H1 (cell line): ENCODE measurements around the gene C1QTNF1. TPM values are rescaled to one million over a fixed set of nuclear protein-coding genes. Genes with fewer than 3 reads are reported as not detected.

Experiments
- KDM1A ChIP-seq: fragments of 200-600, 300-600 bp; sonication (generic); IDR thresholded peaks from 2 replicates; pipeline ENCODE4 v1.7.1; 2016; ENCODE audit warnings: mild to moderate bottlenecking, low read length, borderline replicate concordance
- POLR2AphosphoS5 ChIP-seq: IDR thresholded peaks from 2 replicates; pipeline ENCODE4 v1.6.1; 2011; ENCODE audit warnings: low read depth, low read length
- POU5F1 ChIP-seq: IDR thresholded peaks from 2 replicates; pipeline ENCODE4 v1.6.1; 2011; ENCODE audit warnings: low read depth, mild to moderate bottlenecking, low read length, moderate library complexity
- RNF2 ChIP-seq: fragments of 200-900, 300-1000 bp; sonication (generic); IDR thresholded peaks from 2 replicates; pipeline ENCODE4 v1.7.1; 2016; ENCODE audit warnings: borderline replicate concordance, low read depth, mild to moderate bottlenecking, antibody characterized with exemption, low read length; ENCODE audit not compliant: poor library complexity, severe bottlenecking; ENCODE audit errors: missing control alignments
- SIN3A ChIP-seq, 2 experiments: IDR thresholded peaks in 1 of 2; conservative IDR thresholded peaks in 1 of 2; 2 replicates each; pipeline ENCODE4 v1.6.1; 2011 to 2012; ENCODE audit warnings: low read length in 2 of 2, improper control_type of control experiment in 1 of 2, low read depth in 1 of 2, mild to moderate bottlenecking in 1 of 2
- SIRT6 ChIP-seq: IDR thresholded peaks from one replicate; pipeline ENCODE4 v1.7.1; 2012; ENCODE audit warnings: low read length, inconsistent platforms
- SP1 ChIP-seq: IDR thresholded peaks from 2 replicates; pipeline ENCODE4 v1.6.1; 2011; ENCODE audit warnings: low read depth, low read length
- polyA plus RNA-seq, 7 experiments: library from polyadenylated mRNA; depleted of rRNA in 3 of 7; stranded (reverse) in 5 of 7; unstranded in 2 of 7; fragments of >200 nt in 5 of 7; fragments of 200-250 nt in 2 of 7; gene quantifications; 1 replicate in 5 of 7; 2 replicates in 1 of 7; 4 replicates in 1 of 7; pipeline versions ENCODE4 v1.2.1 to v1.2.3, GENCODE V29; 2011 to 2013; ENCODE audit warnings: missing spikeins in 2 of 7, mixed read lengths in 2 of 7
- total RNA-seq: library from RNA; stranded (reverse); fragmentation: NEBNext Ultra II Directional; extraction: Animal tissue kit (Norgen Biotek cat#: 25700); gene quantifications from 2 replicates; pipeline ENCODE4 v1.2.1, GENCODE V29; 2021

C1QTNF1 gene
- total and polyA plus RNA-seq, 2 of the 8 experiments (the other 6 are each of a cell fraction or from before 2014, with no cell fraction given): 1.5 to 2.5 TPM

- TF ChIP-seq SIN3A (conservative IDR thresholded peaks at IDR 0.05 in 1 of 2, IDR thresholded peaks at IDR 0.05 in 1 of 2; ENCODE audit: low read depth in 1 of 2, low read length in 2 of 2) (no peak), SP1 (no peak), KDM1A (no peak), RNF2 (no peak), POU5F1 (no peak), SIRT6 (no peak), POLR2AphosphoS5 (no peak)
- TF ChIP-seq, all 59 proteins: peak for 0
Measured at GRCh38 chr17:79048826-79049755, 25.1 kb downstream of the C1QTNF1 start (continued).
